Lower lobe of right lung (tissue), 2 donors: ENCODE measurements around the gene GFRA4. TPM values are rescaled to one million over a fixed set of nuclear protein-coding genes. Genes with fewer than 3 reads are reported as not detected.

Source experiments
- ATAC-seq, 2 donors: fragments of 200-7000 bp; cut with Tn5 transposase; one replicate each; pipeline ENCODE4 v1.9.1; 2020 to 2022; ENCODE audit warnings: mild to moderate bottlenecking in 2 of 2, moderate library complexity in 2 of 2
- DNase-seq: peaks from one replicate; pipeline ENCODE4 v3.0.0-alpha.2; 2020
- H3K27ac ChIP-seq: fragments of 200-600 bp; one replicate; pipeline ENCODE4 v1.8.0; 2022
- H3K27me3 ChIP-seq: fragments of 200-600 bp; one replicate; pipeline ENCODE4 v1.8.0; 2022; ENCODE audit warnings: low read depth
- H3K36me3 ChIP-seq: fragments of 200-600 bp; one replicate; pipeline ENCODE4 v1.8.0; 2022; ENCODE audit warnings: mild to moderate bottlenecking
- H3K4me1 ChIP-seq: fragments of 200-600 bp; one replicate; pipeline ENCODE4 v1.8.0; 2022
- H3K4me3 ChIP-seq: fragments of 200-600 bp; one replicate; pipeline ENCODE4 v1.8.0; 2022; ENCODE audit warnings: mild to moderate bottlenecking
- H3K9me3 ChIP-seq: fragments of 200-600 bp; one replicate; pipeline ENCODE4 v1.8.0; 2022
- intact Hi-C: fragments of 100-400 bp; cut with DNase I; formaldehyde crosslinking; loops from one replicate; pipeline ENCODE4 v1.11.0; 2022
- total RNA-seq: library from RNA; stranded (reverse); fragmentation: NEBNext Ultra II Directional; extraction: Animal tissue kit (Norgen Biotek cat#: 25700); gene quantifications from one replicate; pipeline ENCODE4 v1.2.1, GENCODE V29; 2021
- TF ChIP-seq, protein P1 (sequence below): fragments of 200-600 bp; IDR thresholded peaks from one replicate; pipeline ENCODE4 v1.8.0; 2022; ENCODE audit warnings: antibody characterized with exemption, mild to moderate bottlenecking
- donor health status: DM: no; HTN: yes; CAD: no; lungs with severe emphysema.

GFRA4 gene
- total RNA-seq, 1 donor from 2014 or later: not detected

GRCh38 chr20:3633913-3634478 is 29.2 kb downstream of the GFRA4 start:
- Histone ChIP-seq H3K36me3 (no peaks in the 10 kb centered on the region), H3K4me1 (no peaks in the 10 kb centered on the region), H3K9me3 (no peaks in the 10 kb centered on the region), H3K27ac (no peak overlapping the region), H3K27me3 (no peaks in the 10 kb centered on the region), H3K4me3 (no peak overlapping the region)
- no peak for DNase-seq
- ATAC-seq: no peak
- intact Hi-C loops: no loop called here
- TF ChIP-seq, protein P1, sequence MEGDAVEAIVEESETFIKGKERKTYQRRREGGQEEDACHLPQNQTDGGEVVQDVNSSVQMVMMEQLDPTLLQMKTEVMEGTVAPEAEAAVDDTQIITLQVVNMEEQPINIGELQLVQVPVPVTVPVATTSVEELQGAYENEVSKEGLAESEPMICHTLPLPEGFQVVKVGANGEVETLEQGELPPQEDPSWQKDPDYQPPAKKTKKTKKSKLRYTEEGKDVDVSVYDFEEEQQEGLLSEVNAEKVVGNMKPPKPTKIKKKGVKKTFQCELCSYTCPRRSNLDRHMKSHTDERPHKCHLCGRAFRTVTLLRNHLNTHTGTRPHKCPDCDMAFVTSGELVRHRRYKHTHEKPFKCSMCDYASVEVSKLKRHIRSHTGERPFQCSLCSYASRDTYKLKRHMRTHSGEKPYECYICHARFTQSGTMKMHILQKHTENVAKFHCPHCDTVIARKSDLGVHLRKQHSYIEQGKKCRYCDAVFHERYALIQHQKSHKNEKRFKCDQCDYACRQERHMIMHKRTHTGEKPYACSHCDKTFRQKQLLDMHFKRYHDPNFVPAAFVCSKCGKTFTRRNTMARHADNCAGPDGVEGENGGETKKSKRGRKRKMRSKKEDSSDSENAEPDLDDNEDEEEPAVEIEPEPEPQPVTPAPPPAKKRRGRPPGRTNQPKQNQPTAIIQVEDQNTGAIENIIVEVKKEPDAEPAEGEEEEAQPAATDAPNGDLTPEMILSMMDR: no peak

DNA sequence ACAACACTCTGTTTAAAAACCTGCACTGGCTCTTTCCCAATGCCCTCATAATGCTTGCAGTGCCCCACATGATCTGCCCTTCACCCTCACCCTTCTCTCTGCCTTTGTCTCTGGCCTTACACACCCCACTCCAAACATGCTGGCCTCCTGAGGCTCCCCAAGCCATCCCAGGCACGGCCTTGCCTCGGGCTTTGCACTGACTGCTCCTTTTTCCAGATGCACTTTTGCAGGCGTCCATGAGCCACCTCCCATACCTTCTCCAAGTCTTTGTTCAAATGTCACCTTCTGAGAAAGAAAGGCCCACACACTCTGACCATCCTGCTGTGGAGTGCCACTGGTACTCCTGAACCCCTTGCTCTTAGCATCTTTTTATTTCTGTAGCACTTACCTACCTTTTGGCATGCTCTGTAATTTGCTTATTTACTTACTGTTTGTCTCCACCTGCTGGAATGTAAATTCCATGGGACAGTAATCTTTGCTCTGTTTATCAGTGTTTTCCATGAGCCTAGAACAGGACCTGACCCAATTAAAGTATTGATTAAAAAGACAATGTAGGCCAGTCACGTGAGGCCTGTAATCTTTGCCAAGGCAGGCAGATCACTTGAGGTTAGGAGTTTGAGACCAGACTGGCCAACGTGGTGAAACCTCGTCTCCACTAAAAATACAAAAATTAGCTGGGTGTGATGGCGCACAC is 30.7 kb downstream of the GFRA4 start:
- intact Hi-C loops: no loop called here
- no peaks in the 10 kb centered on the region for H3K4me1 ChIP-seq
- H3K27me3 ChIP-seq: no peaks in the 10 kb centered on the region
- ATAC-seq: no peak
- no peak overlapping the region for H3K27ac ChIP-seq
- TF ChIP-seq, protein P1: no peak
- DNase-seq: no peak
- H3K9me3 ChIP-seq: no peaks in the 10 kb centered on the region
- H3K36me3 ChIP-seq: no peaks in the 10 kb centered on the region
- no peak overlapping the region for H3K4me3 ChIP-seq

DNA sequence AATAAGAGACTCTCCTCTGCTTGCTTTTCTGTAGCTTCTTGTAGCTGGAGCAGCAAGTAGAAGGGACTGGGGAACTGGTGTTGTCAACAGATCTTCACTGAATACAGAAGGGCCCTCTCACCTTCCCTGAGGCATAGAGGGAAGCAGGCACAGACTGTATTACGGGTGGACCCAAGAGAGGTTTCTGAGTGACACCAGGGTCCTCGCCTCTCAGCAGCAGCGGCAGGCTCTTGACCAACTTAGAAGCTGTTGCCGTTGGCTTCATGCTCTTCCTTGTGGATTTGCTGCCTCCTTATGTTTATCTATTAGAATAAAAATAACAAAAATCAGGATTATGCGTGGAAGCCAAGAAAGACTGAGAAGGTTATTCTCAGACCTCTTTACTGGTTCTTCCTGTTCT is 31.7 kb downstream of the GFRA4 start:
- Histone ChIP-seq H3K27ac (no peak overlapping the region), H3K36me3 (no peaks in the 10 kb centered on the region), H3K4me1 (no peaks in the 10 kb centered on the region), H3K4me3 (no peak overlapping the region), H3K27me3 (no peaks in the 10 kb centered on the region), H3K9me3 (no peaks in the 10 kb centered on the region)
- ATAC-seq: no peak
- no peak for DNase-seq
- intact Hi-C loops: no loop called here
- TF ChIP-seq, protein P1: no peak

GRCh38 chr20:3630429-3630828 is 32.8 kb downstream of the GFRA4 start:
- DNase-seq (no peak), ATAC-seq (peak in 1 of 2 donors; percentile 16)
- TF ChIP-seq, protein P1: no peak
- Histone ChIP-seq H3K27me3 (no peaks in the 10 kb centered on the region), H3K27ac (no peak overlapping the region), H3K4me3 (no peak overlapping the region), H3K4me1 (no peaks in the 10 kb centered on the region), H3K9me3 (no peaks in the 10 kb centered on the region), H3K36me3 (peaks cover 5% of the 10 kb centered on the region)
- intact Hi-C loops: no loop called here

DNA sequence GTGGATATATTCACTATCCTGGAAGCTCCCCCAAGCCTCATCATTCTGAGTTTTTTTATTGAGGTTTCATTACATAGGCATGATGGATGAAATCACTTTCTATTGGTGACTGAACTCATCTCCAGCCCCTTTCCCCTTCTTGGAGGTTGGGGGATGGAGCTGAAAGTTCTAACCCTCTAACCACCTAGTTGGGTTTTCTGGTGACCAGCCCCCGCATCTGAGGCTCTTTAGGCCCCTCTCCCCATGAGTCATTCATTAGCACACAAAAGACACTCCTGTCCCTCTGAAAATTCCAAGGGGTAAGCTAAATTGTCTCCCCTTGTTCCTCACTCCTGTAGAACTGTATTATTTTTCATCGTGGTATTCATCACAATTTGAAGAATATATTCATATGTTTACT is 33.3 kb downstream of the GFRA4 start:
- TF ChIP-seq, protein P1: no peak
- intact Hi-C loops: no loop called here

More for the DNA sequence above, 33.3 kb downstream of the GFRA4 start:
- no peak for DNase-seq
- Histone ChIP-seq H3K4me1 (no peaks in the 10 kb centered on the region), H3K9me3 (no peaks in the 10 kb centered on the region), H3K27ac (no peak overlapping the region), H3K36me3 (peaks cover 10% of the 10 kb centered on the region), H3K27me3 (no peaks in the 10 kb centered on the region), H3K4me3 (no peak overlapping the region)
- no peak for ATAC-seq
